ENCODE results near the gene DLD. TPM values are rescaled to one million over a fixed set of nuclear protein-coding genes. Genes with fewer than 3 reads are reported as not detected.
"Not testable (repeated sequence)": the region's sequence is repeated elsewhere in the genome, so short reads cannot be mapped to it uniquely, and the experiment has no call there.

DLD gene
- total RNA-seq: 60.9 TPM

- intact Hi-C loops (cut with DNase I): no loop called here
- DNase-seq (ENCODE audit: low spot score): peak; percentile 97
- ATAC-seq: peak; percentile 100
Measured at GRCh38 chr7:107890962-107891635, at the start of gene DLD. Gene DLD (plus strand): TSS chr7:107891183. CDS start chr7:107891251, 68 bp downstream.

- DNase-seq (ENCODE audit: low spot score) (no peak), ATAC-seq (no peak)
- intact Hi-C loops (cut with DNase I): no loop called here
Measured at GRCh38 chr7:107842213-107842612, 48.8 kb upstream of the DLD start.

GRCh38 chr7:107843184-107843583 is 47.8 kb upstream of the DLD start:
- no peak for ATAC-seq
- intact Hi-C loops (cut with DNase I): no loop called here
- DNase-seq (ENCODE audit: low spot score): no peak

- intact Hi-C loops (cut with DNase I): no loop called here
- DNase-seq (ENCODE audit: low spot score) (no peak), ATAC-seq (peak; percentile 50)
Measured at GRCh38 chr7:107846324-107846723, 44.7 kb upstream of the DLD start.

GRCh38 chr7:107847168-107847835 is 43.7 kb upstream of the DLD start:
- ATAC-seq: no peak
- DNase-seq (ENCODE audit: low spot score): no peak

GRCh38 chr7:107847836-107848175 is 43.2 kb upstream of the DLD start:
- intact Hi-C loops (cut with DNase I); DNase-seq (ENCODE audit: low spot score); ATAC-seq: not testable (repeated sequence)

More at GRCh38 chr7:107847168-107847835, 43.7 kb upstream of the DLD start:
- intact Hi-C loops (cut with DNase I): no loop called here

GRCh38 chr7:107848211-107848610 is 42.8 kb upstream of the DLD start:
- ATAC-seq; DNase-seq (ENCODE audit: low spot score); intact Hi-C loops (cut with DNase I): not testable (repeated sequence)

- DNase-seq (ENCODE audit: low spot score) (no peak), ATAC-seq (no peak)
- intact Hi-C loops (cut with DNase I): no loop called here
Measured at GRCh38 chr7:107850216-107850615, 40.8 kb upstream of the DLD start.

GRCh38 chr7:107850643-107851042 is 40.3 kb upstream of the DLD start:
- DNase-seq (ENCODE audit: low spot score) (no peak), ATAC-seq (peak; percentile 28)
- intact Hi-C loops (cut with DNase I): no loop called here

GRCh38 chr7:107854454-107854853 is 36.5 kb upstream of the DLD start:
- DNase-seq (ENCODE audit: low spot score): no peak
- intact Hi-C loops (cut with DNase I): no loop called here
- ATAC-seq: no peak

GRCh38 chr7:107854989-107855388 is 36.0 kb upstream of the DLD start:
- DNase-seq (ENCODE audit: low spot score) (no peak), ATAC-seq (no peak)
- intact Hi-C loops (cut with DNase I): no loop called here

GRCh38 chr7:107856806-107857540 is 34.0 kb upstream of the DLD start:
- intact Hi-C loops (cut with DNase I): no loop called here
- ATAC-seq (peak; percentile 66), DNase-seq (ENCODE audit: low spot score) (no peak)

- DNase-seq (ENCODE audit: low spot score) (no peak), ATAC-seq (no peak)
- intact Hi-C loops (cut with DNase I): no loop called here
Measured at GRCh38 chr7:107857541-107857912, 33.5 kb upstream of the DLD start.

- intact Hi-C loops (cut with DNase I): no loop called here
- ATAC-seq (no peak), DNase-seq (ENCODE audit: low spot score) (no peak)
Measured at GRCh38 chr7:107858280-107858679, 32.7 kb upstream of the DLD start.

- ATAC-seq: no peak
- no peak for DNase-seq (ENCODE audit: low spot score)
- intact Hi-C loops (cut with DNase I): no loop called here
Measured at GRCh38 chr7:107860279-107860961, 30.6 kb upstream of the DLD start.

GRCh38 chr7:107860981-107861652 is 29.9 kb upstream of the DLD start:
- intact Hi-C loops (cut with DNase I): no loop called here
- DNase-seq (ENCODE audit: low spot score) (no peak), ATAC-seq (no peak)

- intact Hi-C loops (cut with DNase I): no loop called here
- ATAC-seq (no peak), DNase-seq (ENCODE audit: low spot score) (no peak)
Measured at GRCh38 chr7:107865956-107866775, 24.8 kb upstream of the DLD start.

- DNase-seq (ENCODE audit: low spot score) (no peak), ATAC-seq (peak; percentile 60)
- intact Hi-C loops (cut with DNase I): no loop called here
Measured at GRCh38 chr7:107867858-107868466, 23.0 kb upstream of the DLD start.
